Neuronal stem cell (in vitro differentiated cells): Measurements from ENCODE around the gene S1PR2.

Source experiments
- DNase-seq: peaks from one replicate; pipeline ENCODE4 v3.0.0-alpha.2; 2013; ENCODE audit warnings: low spot score
- H2AFZ ChIP-seq: one replicate; pipeline ENCODE4 v1.6.1; 2013; ENCODE audit warnings: mild to moderate bottlenecking, low read length, inconsistent platforms
- H2AK5ac ChIP-seq: 2 replicates; pipeline ENCODE4 v1.6.1; 2013; ENCODE audit warnings: low read depth, mild to moderate bottlenecking, inconsistent platforms, low read length, moderate library complexity, mixed read lengths
- H2BK120ac ChIP-seq: 2 replicates; pipeline ENCODE4 v1.6.1; 2013; ENCODE audit warnings: low read depth, mild to moderate bottlenecking, inconsistent platforms, low read length, moderate library complexity, mixed read lengths
- H2BK12ac ChIP-seq: one replicate; pipeline ENCODE4 v1.6.1; 2013; ENCODE audit warnings: low read length, inconsistent platforms
- H2BK15ac ChIP-seq: 2 replicates; pipeline ENCODE4 v1.6.1; 2013; ENCODE audit warnings: mild to moderate bottlenecking, low read length, inconsistent platforms, mixed read lengths
- H2BK5ac ChIP-seq: one replicate; pipeline ENCODE4 v1.6.1; 2013; ENCODE audit warnings: inconsistent platforms, mild to moderate bottlenecking, low read length, moderate library complexity
- H3K14ac ChIP-seq: one replicate; pipeline ENCODE4 v1.6.1; 2013; ENCODE audit warnings: low read length, inconsistent platforms
- H3K18ac ChIP-seq: 2 replicates; pipeline ENCODE4 v1.6.1; 2013; ENCODE audit warnings: low read length, inconsistent platforms
- H3K23ac ChIP-seq: 2 replicates; pipeline ENCODE4 v1.6.1; 2013; ENCODE audit warnings: low read depth, mild to moderate bottlenecking, mixed read lengths, low read length, inconsistent platforms; ENCODE audit not compliant: poor library complexity
- H3K27ac ChIP-seq: replicated peaks from 3 replicates; pipeline ENCODE4 v1.5.1; 2013; ENCODE audit warnings: low read length, inconsistent platforms
- H3K27me3 ChIP-seq, 3 experiments: 2 replicates each; pipeline ENCODE4 v1.6.1; 2013; ENCODE audit warnings: low read length in 3 of 3, mild to moderate bottlenecking in 2 of 3, inconsistent platforms in 1 of 3, low read depth in 1 of 3, mixed read lengths in 1 of 3, moderate library complexity in 1 of 3; ENCODE audit not compliant: control insufficient read depth in 3 of 3, insufficient read depth in 3 of 3
- H3K36me3 ChIP-seq, 2 donors: replicated peaks in 1 of 2; 2 replicates each; pipeline ENCODE4 v1.6.1; 2013; ENCODE audit warnings: low read length in 2 of 2; ENCODE audit not compliant: control insufficient read depth in 2 of 2, insufficient read depth in 2 of 2
- H3K4ac ChIP-seq: 2 replicates; pipeline ENCODE4 v1.6.1; 2013; ENCODE audit warnings: inconsistent platforms, mild to moderate bottlenecking, low read length, moderate library complexity
- H3K4me1 ChIP-seq, 2 donors: 1 replicate in 1 of 2; 2 replicates in 1 of 2; pipeline ENCODE4 v1.6.1; 2013; ENCODE audit warnings: low read length in 2 of 2, low read depth in 1 of 2; ENCODE audit not compliant: control insufficient read depth in 2 of 2, insufficient read depth in 1 of 2
- H3K4me2 ChIP-seq: one replicate; pipeline ENCODE4 v1.6.1; 2013; ENCODE audit warnings: mild to moderate bottlenecking, low read length, inconsistent platforms; ENCODE audit not compliant: insufficient read depth, poor library complexity, severe bottlenecking
- H3K4me3 ChIP-seq, 2 donors: 2 replicates each; pipeline ENCODE4 v1.5.1; 2013; ENCODE audit warnings: low read length in 2 of 2, mild to moderate bottlenecking in 2 of 2, inconsistent platforms in 1 of 2, moderate library complexity in 1 of 2
- H3K79me1 ChIP-seq: one replicate; pipeline ENCODE4 v1.6.1; 2013; ENCODE audit warnings: low read depth, mild to moderate bottlenecking, inconsistent platforms, low read length, moderate library complexity
- H3K9ac ChIP-seq: one replicate; pipeline ENCODE4 v1.6.1; 2013; ENCODE audit warnings: mild to moderate bottlenecking, low read depth, low read length, inconsistent platforms; ENCODE audit not compliant: poor library complexity
- H3K9me3 ChIP-seq, 2 donors: replicated peaks in 1 of 2; 2 replicates each; pipeline versions ENCODE3 to v1.6.1; 2013; ENCODE audit warnings: low read length in 2 of 2, mild to moderate bottlenecking in 2 of 2, inconsistent platforms in 1 of 2, low read depth in 1 of 2, mixed read lengths in 1 of 2, moderate library complexity in 1 of 2; ENCODE audit not compliant: control insufficient read depth in 2 of 2, insufficient read depth in 1 of 2
- H4K8ac ChIP-seq: one replicate; pipeline ENCODE4 v1.6.1; 2013; ENCODE audit warnings: low read depth, mild to moderate bottlenecking, inconsistent platforms, low read length, moderate library complexity
- H4K91ac ChIP-seq: one replicate; pipeline ENCODE4 v1.6.1; 2013; ENCODE audit warnings: low read length, low read depth, mild to moderate bottlenecking, inconsistent platforms; ENCODE audit not compliant: poor library complexity
- WGBS, 2 donors: extraction: QIAGEN DNeasy Blood & Tissue Kit; methylation state at CpG; one replicate each; pipeline ENCODE4 v1.1.7; 2013; ENCODE audit warnings: missing lambda C conversion rate in 2 of 2, mixed read lengths in 1 of 2; ENCODE audit not compliant: insufficient read length in 2 of 2, insufficient replicate concordance in 1 of 2; ENCODE audit errors: extremely low coverage in 2 of 2; 5-methylcytosine and 5-hydroxymethylcytosine counted together

S1PR2 gene

DNA sequence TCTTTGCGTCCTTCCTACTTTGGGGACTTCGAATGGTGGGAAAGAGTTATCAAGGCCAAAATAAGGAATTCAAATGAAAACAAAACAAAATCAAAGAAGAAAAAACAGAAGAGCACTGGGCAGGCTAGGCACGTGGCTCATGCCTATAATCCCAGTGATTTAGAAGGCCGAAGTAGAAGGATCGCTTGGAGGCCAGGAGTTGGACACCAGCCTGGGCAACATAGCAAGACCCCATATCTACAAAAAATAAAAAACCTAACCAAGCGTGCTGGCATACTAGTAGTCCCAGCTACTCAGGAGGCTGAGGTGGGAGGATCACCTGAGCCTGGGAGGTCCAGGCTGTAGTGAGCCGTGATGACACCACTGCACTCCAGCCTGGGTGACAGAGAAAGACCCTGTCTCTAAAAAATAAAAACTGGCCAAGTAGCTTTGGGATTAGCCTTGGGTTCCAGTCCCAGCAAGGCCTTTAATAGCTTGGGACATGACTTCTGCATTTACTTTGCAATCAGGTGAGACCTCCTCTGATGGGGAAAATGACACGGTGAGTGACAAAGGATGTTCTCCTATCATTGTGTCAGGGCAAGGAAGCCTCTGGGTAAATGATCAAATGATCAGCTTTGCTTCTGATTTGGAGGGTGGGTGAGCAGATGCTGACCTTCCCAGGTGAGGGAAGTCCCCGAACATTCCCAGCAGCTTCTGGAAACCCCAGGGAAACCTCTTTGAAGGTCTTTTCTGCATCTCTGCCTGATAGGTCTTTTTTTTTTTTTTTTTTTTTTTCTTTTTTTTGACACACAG, 46.9 kb upstream of the S1PR2 start:
- WGBS, 2 donors: no CpG with 5 or more reads among the region's 9 CpGs
- H3K4me1 ChIP-seq: no peaks in the 10 kb centered on the region

DNA sequence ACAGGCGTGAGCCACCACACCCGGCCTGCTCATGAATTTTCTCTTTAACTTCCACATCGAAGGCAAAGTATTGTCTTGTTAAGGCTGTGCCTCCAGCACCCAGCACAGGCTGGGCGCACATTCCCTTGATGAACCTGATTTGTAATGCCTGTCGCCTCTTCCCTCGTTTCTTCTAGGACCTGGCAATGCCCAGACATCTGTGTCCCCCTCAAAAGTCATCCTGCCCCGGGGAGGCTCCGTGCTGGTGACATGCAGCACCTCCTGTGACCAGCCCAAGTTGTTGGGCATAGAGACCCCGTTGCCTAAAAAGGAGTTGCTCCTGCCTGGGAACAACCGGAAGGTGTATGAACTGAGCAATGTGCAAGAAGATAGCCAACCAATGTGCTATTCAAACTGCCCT, 43.5 kb upstream of the S1PR2 start:
- Histone ChIP-seq H3K14ac (no peak overlapping the region), H3K79me1 (no peaks in the 10 kb centered on the region), H3K18ac (no peak overlapping the region), H4K91ac (no peak overlapping the region), H3K36me3 (peaks cover 0 to 29% of the 10 kb centered on the region in 2 donors), H3K4me3 (no peak overlapping the region), H2BK120ac (no peak overlapping the region), H3K4me2 (no peak overlapping the region), H3K9me3 (no peaks in the 10 kb centered on the region), H3K23ac (no peak overlapping the region), H2BK15ac (no peak overlapping the region), H2AFZ (no peak overlapping the region), H3K9ac (peak overlapping the region; percentile 12), H2BK12ac (no peak overlapping the region), H3K27me3 (peaks cover 0 to 30% (median 20%) of the 10 kb centered on the region in 3 experiments), H4K8ac (no peak overlapping the region), H3K4ac (no peak overlapping the region), H2BK5ac (no peak overlapping the region), H3K4me1 (peaks cover 8 to 16% of the 10 kb centered on the region in 2 donors), H3K27ac (no peak overlapping the region), H2AK5ac (no peak overlapping the region)
- WGBS, 2 donors: no CpG with 5 or more reads among the region's 10 CpGs
- DNase-seq: no peak

More for the DNA sequence above, 46.9 kb upstream of the S1PR2 start:
- Histone ChIP-seq H3K79me1 (no peaks in the 10 kb centered on the region), H2BK5ac (no peak overlapping the region), H3K4me3 (no peak overlapping the region), H2BK120ac (no peak overlapping the region), H3K4ac (no peak overlapping the region), H2AFZ (no peak overlapping the region), H2AK5ac (no peak overlapping the region), H3K27ac (no peak overlapping the region), H2BK12ac (no peak overlapping the region), H3K36me3 (peaks cover 0 to 52% of the 10 kb centered on the region in 2 donors), H3K9ac (no peak overlapping the region), H4K8ac (no peak overlapping the region), H3K27me3 (peaks cover 0 to 4% (median 0%) of the 10 kb centered on the region in 3 experiments), H2BK15ac (no peak overlapping the region), H3K18ac (no peak overlapping the region), H3K14ac (no peak overlapping the region), H3K23ac (no peak overlapping the region), H4K91ac (no peak overlapping the region), H3K4me2 (no peak overlapping the region), H3K9me3 (no peaks in the 10 kb centered on the region)
- no peak for DNase-seq

DNA sequence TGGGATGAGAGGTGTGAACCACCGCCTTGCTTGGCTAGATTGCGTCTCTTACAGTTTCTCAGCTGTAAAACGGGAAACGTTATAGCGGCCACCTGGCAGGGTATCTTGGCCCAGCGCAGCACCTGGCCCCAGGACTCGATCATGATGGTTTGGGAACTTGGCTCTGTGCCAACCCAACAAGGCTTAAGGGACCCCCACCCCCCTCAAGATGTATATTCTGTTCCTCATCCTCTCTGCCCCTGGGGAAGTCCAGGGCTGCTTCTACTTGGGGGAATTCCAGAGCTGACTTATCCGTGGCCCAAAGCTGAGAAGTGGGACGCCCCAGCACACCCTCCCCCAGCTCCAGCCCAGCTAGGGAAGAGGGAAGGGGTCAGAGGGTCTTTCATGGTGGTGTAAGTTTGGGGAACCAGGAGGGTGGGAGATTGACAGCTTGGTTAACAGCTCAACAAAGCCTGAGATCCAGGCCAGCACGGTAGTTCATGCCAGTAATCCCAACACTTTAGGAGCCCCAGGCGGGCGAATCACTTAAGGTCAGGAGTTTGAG, 40.5 kb upstream of the S1PR2 start:
- peak overlapping the region; percentile 16 for H2BK12ac ChIP-seq
- peaks cover 0 to 31% (median 20%) of the 10 kb centered on the region in 3 experiments for H3K27me3 ChIP-seq
- H2AFZ ChIP-seq: peak overlapping the region; percentile 93
- no peak overlapping the region for H3K4ac ChIP-seq
- H3K4me1 ChIP-seq: peaks cover 8 to 18% of the 10 kb centered on the region in 2 donors
- H3K9ac ChIP-seq: no peak overlapping the region
- peak overlapping the region; percentile 99 for H2BK15ac ChIP-seq
- no peak overlapping the region for H4K8ac ChIP-seq
- WGBS, 2 donors: no CpG with 5 or more reads among the region's 12 CpGs
- peak overlapping the region in 1 of 2 donors; percentile 50 for H3K4me3 ChIP-seq
- H3K4me2 ChIP-seq: no peak overlapping the region
- DNase-seq: no peak
- H3K14ac ChIP-seq: no peak overlapping the region
- H3K23ac ChIP-seq: peak overlapping the region; percentile 52
- no peak overlapping the region for H3K18ac ChIP-seq
- no peaks in the 10 kb centered on the region for H3K79me1 ChIP-seq
- no peaks in the 10 kb centered on the region for H3K9me3 ChIP-seq
- no peak overlapping the region for H2BK120ac ChIP-seq
- H2AK5ac ChIP-seq: peak overlapping the region; percentile 52
- no peak overlapping the region for H3K27ac ChIP-seq
- H3K36me3 ChIP-seq: peaks cover 0 to 13% of the 10 kb centered on the region in 2 donors
- no peak overlapping the region for H2BK5ac ChIP-seq
- no peak overlapping the region for H4K91ac ChIP-seq
